GM19351 (cell line): ENCODE results near the gene TNRC6A.

Experiments used
- ATAC-seq: cut with Tn5 transposase; IDR thresholded peaks from one replicate; pipeline ENCODE4 v1.9.1; 2021; ENCODE audit warnings: mild to moderate bottlenecking, moderate library complexity; ENCODE audit not compliant: unreplicated experiment

The TNRC6A gene

GRCh38 chr16:24755201-24755874 lies 25.9 kb downstream of the TNRC6A start:
- no peak for ATAC-seq

GRCh38 chr16:24758373-24758772 lies 28.9 kb downstream of the TNRC6A start:
- ATAC-seq = no peak

GRCh38 chr16:24759006-24759405 lies 29.6 kb downstream of the TNRC6A start:
- ATAC-seq = no peak

- no peak for ATAC-seq
Observed at GRCh38 chr16:24761526-24761925, 32.1 kb downstream of the TNRC6A start.

GRCh38 chr16:24764916-24765315 lies 35.5 kb downstream of the TNRC6A start:
- ATAC-seq = no peak

GRCh38 chr16:24766057-24766456 lies 36.6 kb downstream of the TNRC6A start:
- ATAC-seq = no peak

GRCh38 chr16:24769806-24770205 lies 40.4 kb downstream of the TNRC6A start:
- no peak for ATAC-seq

- no peak for ATAC-seq
Observed at GRCh38 chr16:24771132-24771778, 41.8 kb downstream of the TNRC6A start.

- no peak for ATAC-seq
Observed at GRCh38 chr16:24771779-24772157, 42.3 kb downstream of the TNRC6A start.

- no peak for ATAC-seq
Observed at GRCh38 chr16:24773771-24774427, 44.4 kb downstream of the TNRC6A start.

GRCh38 chr16:24774510-24774909 lies 45.1 kb downstream of the TNRC6A start:
- no peak for ATAC-seq

- ATAC-seq = no peak
Observed at GRCh38 chr16:24775455-24775854, 46.0 kb downstream of the TNRC6A start.

GRCh38 chr16:24776501-24777220 lies 47.2 kb downstream of the TNRC6A start:
- no peak for ATAC-seq

GRCh38 chr16:24778671-24779070 lies 49.2 kb downstream of the TNRC6A start:
- ATAC-seq = no peak

GRCh38 chr16:24781256-24781655 lies 51.8 kb downstream of the TNRC6A start:
- ATAC-seq = no peak

- ATAC-seq = no peak
Observed at GRCh38 chr16:24784121-24784520, 54.7 kb downstream of the TNRC6A start.

GRCh38 chr16:24789881-24790280 lies 60.4 kb downstream of the TNRC6A start:
- ATAC-seq = no peak

- no peak for ATAC-seq
Observed at GRCh38 chr16:24800586-24800985, 71.1 kb downstream of the TNRC6A start.

GRCh38 chr16:24801761-24802302 lies 72.4 kb downstream of the TNRC6A start:
- ATAC-seq = no peak

GRCh38 chr16:24805484-24805883 lies 76.0 kb downstream of the TNRC6A start:
- ATAC-seq = no peak

GRCh38 chr16:24807301-24807700 lies 77.8 kb downstream of the TNRC6A start:
- ATAC-seq = no peak
